ENCODE measurements around the gene GALNT2. TPM values are rescaled to one million over a fixed set of nuclear protein-coding genes. Genes with fewer than 3 reads are reported as not detected.

The GALNT2 gene
- total and polyA plus RNA-seq, 2 of the 4 experiments (the other 2 are of a cell fraction), result 50.4 to 189 TPM

DNA sequence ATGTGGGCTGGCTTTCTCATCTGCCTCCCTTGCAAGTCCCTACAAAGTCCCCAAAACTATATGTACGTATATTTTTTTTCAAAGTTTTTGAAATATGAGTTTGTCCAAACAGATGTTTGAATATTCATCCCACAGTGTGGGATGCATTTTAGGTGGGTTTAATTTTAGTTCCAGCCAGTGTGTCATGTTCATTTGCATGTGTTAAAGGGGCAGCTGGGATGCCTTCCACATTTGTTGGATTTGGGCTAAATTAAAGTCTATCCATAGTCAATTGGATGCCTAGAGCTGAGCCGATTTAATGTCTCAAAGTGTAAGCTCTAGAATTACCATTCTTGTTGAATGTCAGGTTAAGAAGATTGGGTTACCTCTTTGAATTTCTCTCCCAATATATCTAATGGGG is 139.2 kb downstream of the GALNT2 start:
- no peak overlapping the region for H3K9ac ChIP-seq (ENCODE audit: low read depth, low read length)
- H3K9me1 ChIP-seq (ENCODE audit: insufficient read depth, low read length), result peaks cover 23% of the 10 kb centered on the region
- no peak overlapping the region for H2AFZ ChIP-seq (replicated peaks; ENCODE audit: low read length, poor library complexity)
- in situ Hi-C loops (cut with MboI; ENCODE audit: low sequenced_read_pairs), result no loop called here
- H2AK9ac ChIP-seq (replicated peaks; ENCODE audit: low read depth, low read length, poor library complexity), result no peak overlapping the region
- no peak for TF ChIP-seq RCOR1 (IDR thresholded peaks at IDR 0.05; ENCODE audit: insufficient replicate concordance, low read length)
- TF ChIP-seq MAFK (IDR thresholded peaks at IDR 0.05; ENCODE audit: low read depth, low read length), result no peak
- TF ChIP-seq BHLHE40 (IDR thresholded peaks at IDR 0.05; ENCODE audit: low read depth, low read length), result no peak
- no peak for TF ChIP-seq MAZ (IDR thresholded peaks at IDR 0.05; ENCODE audit: borderline replicate concordance, low read depth, low read length)
- H3K4me1 ChIP-seq (ENCODE audit: control insufficient read depth, insufficient read depth, low read length), result peaks cover 16% of the 10 kb centered on the region
- CTCF ChIA-PET, result no interaction called here
- no peak overlapping the region for H2BK20ac ChIP-seq (ENCODE audit: low read depth, low read length)
- H2BK120ac ChIP-seq (ENCODE audit: low read depth, low read length), result no peak overlapping the region
- H3K4ac ChIP-seq (ENCODE audit: low read depth, low read length), result no peak overlapping the region
- H4K5ac ChIP-seq (ENCODE audit: low read depth, low read length), result no peak overlapping the region
- intact Hi-C loops (cut with micrococcal nuclease), result no loop called here
- WGBS, 2 experiments (ENCODE audit: extremely low coverage in 2 of 2, insufficient read length in 1 of 2), result no CpG with 5 or more reads among the region's 2 CpGs
- H3K36me3 ChIP-seq (ENCODE audit: control insufficient read depth, insufficient read depth, low read length), result peaks cover 16% of the 10 kb centered on the region
- dilution Hi-C loops (cut with HindIII; ENCODE audit: low sequenced_read_pairs, unreplicated experiment), result no loop called here
- H3K27ac ChIP-seq (ENCODE audit: insufficient read depth, low read length), result no peak overlapping the region
- no peak overlapping the region for H4K91ac ChIP-seq (ENCODE audit: insufficient read depth, low read depth, low read length)
- no peak overlapping the region for H4K8ac ChIP-seq (ENCODE audit: low read depth in 2 of 2, low read length in 2 of 2)
- H2AK5ac ChIP-seq (ENCODE audit: low read depth, low read length), result no peak overlapping the region
- no peak overlapping the region for H3K4me3 ChIP-seq (ENCODE audit: insufficient read depth, low read depth, low read length)
- no TSS peak for BruUV-seq (replicated peaks)
- no peak overlapping the region for H3K18ac ChIP-seq (ENCODE audit: low read depth, low read length)
- no peak overlapping the region for H3K14ac ChIP-seq (replicated peaks; ENCODE audit: low read depth, low read length)
- H3K27me3 ChIP-seq (ENCODE audit: control insufficient read depth, insufficient read depth, low read length), result no peaks in the 10 kb centered on the region
- no peak overlapping the region for H3K23ac ChIP-seq (ENCODE audit: low read depth, low read length)
- no peaks in the 10 kb centered on the region for H3K9me3 ChIP-seq (ENCODE audit: control insufficient read depth, insufficient read depth, low read length)
- no peak overlapping the region for H3K56ac ChIP-seq (ENCODE audit: extremely low read depth, insufficient read depth, low read length)
- no peak for DNase-seq
- POLR2A ChIA-PET (ENCODE audit: unreplicated experiment), result no interaction called here
- peaks cover 34% of the 10 kb centered on the region for H4K20me1 ChIP-seq (ENCODE audit: insufficient read depth, low read length)
- no peak overlapping the region for H3K4me2 ChIP-seq (ENCODE audit: low read depth, low read length)
- H3K79me1 ChIP-seq (ENCODE audit: low read depth in 1 of 2, low read length in 2 of 2), result peaks cover 42 to 52% of the 10 kb centered on the region in 2 experiments
- H2BK5ac ChIP-seq (ENCODE audit: low read depth, low read length, poor library complexity, severe bottlenecking), result no peak overlapping the region
- no peak overlapping the region for H2BK15ac ChIP-seq (ENCODE audit: low read depth, low read length)
- no peak for ATAC-seq (ENCODE audit: low read depth)

Measured in IMR-90 (cell line).